Activated naive CD4-positive, alpha-beta T cell treated with anti-CD3 and anti-CD28 coated beads, Interleukin-2, amount 10 ng/mL, durations not matched to agents 7 days and 5 days (primary cell): ENCODE measurements around the gene PEG3.
"Not testable (repeated sequence)": the region's sequence is repeated elsewhere in the genome, so short reads cannot be mapped to it uniquely, and the experiment has no call there.

Source experiments
- CTCF ChIA-PET: fragments of 350-600 bp; sonication (Branson Sonifier 250); formaldehyde crosslinking; loops from one replicate; lab custom pipeline; 2021; ENCODE audit warnings: antibody characterized with exemption; lab: Charles Lee
- DNase-seq: peaks from one replicate; pipeline ENCODE4 v3.0.0-alpha.2; 2020
- H3K27ac Mint-ChIP-seq: one replicate; pipeline ENCODE4 v1.8.0; 2021; ENCODE audit warnings: mild to moderate bottlenecking, moderate library complexity, mixed read lengths
- H3K27me3 Mint-ChIP-seq: one replicate; pipeline ENCODE4 v1.8.0; 2021; ENCODE audit warnings: mild to moderate bottlenecking, mixed read lengths
- H3K36me3 Mint-ChIP-seq: one replicate; pipeline ENCODE4 v1.8.0; 2021; ENCODE audit warnings: mixed read lengths
- H3K4me1 Mint-ChIP-seq: one replicate; pipeline ENCODE4 v1.8.0; 2021; ENCODE audit warnings: mixed read lengths
- H3K4me3 Mint-ChIP-seq: one replicate; pipeline ENCODE4 v1.8.0; 2021; ENCODE audit warnings: mild to moderate bottlenecking, moderate library complexity, mixed read lengths
- H3K9me3 Mint-ChIP-seq: one replicate; pipeline ENCODE4 v1.8.0; 2021; ENCODE audit warnings: mixed read lengths

The PEG3 gene

DNA sequence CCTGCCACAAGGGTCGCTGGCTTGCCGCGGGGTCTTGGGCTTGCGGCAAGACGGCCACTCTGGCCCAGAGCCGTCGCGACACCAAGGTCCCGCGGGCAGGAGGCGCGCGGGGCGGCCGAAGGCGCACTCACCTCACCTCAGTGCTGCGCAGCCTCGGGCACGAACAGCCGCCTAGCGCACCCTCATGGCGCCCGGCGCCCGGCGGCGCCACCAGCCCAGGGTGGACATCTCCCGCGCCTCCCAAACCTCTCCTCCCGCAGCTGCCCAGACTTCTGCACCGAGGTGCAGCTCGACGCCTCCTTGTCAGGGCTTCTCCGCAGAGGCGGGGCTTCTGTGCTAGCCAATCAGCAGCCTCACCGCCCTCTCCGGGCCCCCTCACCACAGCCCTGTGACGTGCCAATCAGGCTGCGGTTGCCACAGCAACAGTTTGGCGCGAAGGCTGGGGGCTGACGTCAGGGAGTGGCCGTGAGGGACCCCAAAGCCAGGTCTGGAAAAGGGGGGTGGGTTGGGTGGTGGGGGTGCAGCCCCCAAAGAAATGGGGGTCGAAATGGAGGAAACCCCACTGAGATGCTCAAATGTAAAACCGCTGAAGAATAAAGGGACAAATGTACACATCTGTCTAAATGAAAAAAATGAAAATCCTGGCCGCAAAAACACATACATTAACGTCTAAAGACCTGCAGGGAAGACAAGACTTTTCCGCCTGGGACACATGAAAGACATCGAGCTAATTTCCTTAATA is at the start of gene PEG3, which contains the start of gene ZIM2:
TSS of gene PEG3 (minus strand) at position 276 of the 742 bp plus-strand sequence. CDS start 16,071 bp downstream, outside the sequence.
TSS of gene ZIM2 (minus strand) at position 276 of the 742 bp plus-strand sequence. CDS start 16,449 bp downstream, outside the sequence.
- no peaks in the 10 kb centered on the region for H3K4me1 Mint-ChIP-seq
- no peaks in the 10 kb centered on the region for H3K27me3 Mint-ChIP-seq
- peak within 1 kb of the TSS; percentile 33 for H3K27ac Mint-ChIP-seq
- DNase-seq = no peak
- H3K36me3 Mint-ChIP-seq = peaks cover 10% of the 10 kb centered on the region
- CTCF ChIA-PET = no interaction called here
- H3K9me3 Mint-ChIP-seq = peaks cover 40% of the 10 kb centered on the region
- no peak within 1 kb of the TSS for H3K4me3 Mint-ChIP-seq

DNA sequence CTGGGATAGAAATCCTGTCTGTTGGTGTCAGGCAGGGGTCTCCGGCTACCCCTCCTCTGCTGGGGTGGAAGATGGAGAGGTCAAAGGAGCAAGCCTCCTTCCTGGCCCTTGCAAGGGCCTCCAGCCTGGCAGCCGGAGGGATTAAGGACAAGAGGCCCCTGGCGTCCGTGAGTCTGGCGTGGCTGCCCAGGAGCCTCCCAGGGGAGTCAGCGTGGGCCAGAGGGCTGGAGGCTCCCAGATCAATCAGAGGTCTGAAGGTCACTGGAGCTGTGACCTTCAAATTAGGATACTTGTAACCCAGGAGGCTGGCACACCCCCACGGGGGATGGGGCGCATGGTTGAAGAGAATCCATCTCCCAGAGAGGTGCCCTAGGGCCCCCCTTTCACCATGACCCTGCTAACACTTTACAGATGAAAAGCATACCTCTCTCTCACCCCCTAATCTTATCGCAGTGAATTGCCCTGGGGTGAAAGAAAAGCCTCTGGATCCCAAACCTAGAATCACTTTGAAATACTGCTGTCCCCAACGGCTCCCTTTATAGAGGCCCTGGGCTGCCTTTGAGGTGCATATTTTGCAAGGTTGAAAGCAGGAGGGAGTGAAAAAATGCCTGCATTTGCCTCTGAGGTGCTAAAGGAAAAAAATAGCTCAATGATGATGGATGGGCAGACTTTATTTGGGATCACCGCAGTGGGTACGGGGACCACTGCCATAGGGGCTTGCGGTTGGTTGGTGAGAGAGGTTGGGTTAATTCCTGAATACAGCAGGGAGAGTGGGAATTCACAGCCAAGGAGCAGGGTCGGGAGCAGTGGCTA is 44.9 kb upstream of the PEG3 start:
- peaks cover under 1% of the 10 kb centered on the region for H3K36me3 Mint-ChIP-seq
- DNase-seq = no peak
- no peaks in the 10 kb centered on the region for H3K27me3 Mint-ChIP-seq
- H3K27ac Mint-ChIP-seq = no peak overlapping the region
- H3K4me3 Mint-ChIP-seq = no peak overlapping the region
- no peaks in the 10 kb centered on the region for H3K4me1 Mint-ChIP-seq
- H3K9me3 Mint-ChIP-seq = peaks cover 55% of the 10 kb centered on the region
- CTCF ChIA-PET = no interaction called here

- peaks cover 56% of the 10 kb centered on the region for H3K9me3 Mint-ChIP-seq
- no peak for DNase-seq
- no peaks in the 10 kb centered on the region for H3K4me1 Mint-ChIP-seq
- no peaks in the 10 kb centered on the region for H3K36me3 Mint-ChIP-seq
- CTCF ChIA-PET = no interaction called here
- no peaks in the 10 kb centered on the region for H3K27me3 Mint-ChIP-seq
- no peak overlapping the region for H3K4me3 Mint-ChIP-seq
- H3K27ac Mint-ChIP-seq = no peak overlapping the region
Measured at GRCh38 chr19:56884441-56884840, 43.9 kb upstream of the PEG3 start.

DNA sequence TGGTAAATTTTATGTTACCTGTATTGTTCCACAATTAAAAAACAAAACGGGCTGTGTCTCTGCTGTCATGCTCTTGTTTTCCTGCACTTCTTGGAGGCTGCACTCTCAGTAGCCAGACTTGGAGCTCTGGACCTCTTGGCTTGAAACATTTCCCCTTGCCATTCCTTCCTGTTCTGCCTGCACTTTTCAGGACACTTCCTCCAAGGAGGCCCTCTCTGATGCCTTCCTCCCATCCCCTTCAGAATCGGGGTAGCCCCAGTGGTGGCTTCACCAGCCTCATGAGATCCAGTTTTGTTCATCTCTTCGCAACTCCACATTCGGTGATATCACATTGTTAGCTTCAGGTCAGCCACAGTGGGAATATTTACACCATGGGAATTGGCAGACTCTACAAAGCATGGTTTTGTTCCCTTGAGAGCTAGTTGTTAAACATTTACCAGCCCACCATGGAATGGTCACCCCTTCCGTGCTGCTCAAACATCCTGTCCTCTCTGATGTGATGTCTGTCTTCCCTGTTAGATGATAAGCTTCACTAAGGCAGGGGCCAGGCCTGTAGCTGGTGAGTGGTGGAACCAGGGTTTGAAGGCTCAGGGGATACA is 40.2 kb upstream of the PEG3 start:
- Mint-ChIP-seq H3K9me3 (peaks cover 51% of the 10 kb centered on the region), H3K4me3 (no peak overlapping the region), H3K27me3 (no peaks in the 10 kb centered on the region), H3K27ac (no peak overlapping the region), H3K4me1 (no peaks in the 10 kb centered on the region), H3K36me3 (no peaks in the 10 kb centered on the region)
- DNase-seq = no peak
- CTCF ChIA-PET = no interaction called here

GRCh38 chr19:56877069-56877715 is 36.7 kb upstream of the PEG3 start:
- Mint-ChIP-seq H3K4me3 (no peak overlapping the region), H3K4me1 (no peaks in the 10 kb centered on the region), H3K36me3 (no peaks in the 10 kb centered on the region), H3K27ac (no peak overlapping the region), H3K9me3 (peaks cover 57% of the 10 kb centered on the region), H3K27me3 (no peaks in the 10 kb centered on the region)
- DNase-seq = no peak
- CTCF ChIA-PET = no interaction called here

DNA sequence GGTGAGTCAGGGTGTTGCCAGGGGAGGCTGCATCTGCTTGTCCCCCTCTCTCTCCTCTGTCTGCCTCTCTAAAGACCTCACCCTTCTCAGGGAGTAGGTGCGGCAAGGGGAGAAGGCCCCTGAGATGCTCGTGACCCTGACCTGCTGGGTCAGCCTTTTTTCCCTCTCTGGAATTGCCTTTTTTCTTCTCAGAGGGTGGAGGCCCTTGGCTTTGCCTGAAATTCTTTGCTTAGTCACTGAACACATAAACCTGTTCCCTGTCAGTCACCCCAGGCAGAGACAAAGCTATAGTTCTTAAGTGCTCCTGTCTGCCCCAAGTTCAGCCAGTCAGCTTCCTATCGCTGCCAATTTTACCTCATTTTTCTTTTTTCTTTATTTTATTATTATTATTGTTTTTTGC is 35.2 kb upstream of the PEG3 start:
- H3K9me3 Mint-ChIP-seq = peaks cover 59% of the 10 kb centered on the region
- no peaks in the 10 kb centered on the region for H3K4me1 Mint-ChIP-seq
- no peak for DNase-seq
- no peaks in the 10 kb centered on the region for H3K27me3 Mint-ChIP-seq
- no peaks in the 10 kb centered on the region for H3K36me3 Mint-ChIP-seq
- no peak overlapping the region for H3K27ac Mint-ChIP-seq
- H3K4me3 Mint-ChIP-seq = no peak overlapping the region
- CTCF ChIA-PET = no interaction called here

DNA sequence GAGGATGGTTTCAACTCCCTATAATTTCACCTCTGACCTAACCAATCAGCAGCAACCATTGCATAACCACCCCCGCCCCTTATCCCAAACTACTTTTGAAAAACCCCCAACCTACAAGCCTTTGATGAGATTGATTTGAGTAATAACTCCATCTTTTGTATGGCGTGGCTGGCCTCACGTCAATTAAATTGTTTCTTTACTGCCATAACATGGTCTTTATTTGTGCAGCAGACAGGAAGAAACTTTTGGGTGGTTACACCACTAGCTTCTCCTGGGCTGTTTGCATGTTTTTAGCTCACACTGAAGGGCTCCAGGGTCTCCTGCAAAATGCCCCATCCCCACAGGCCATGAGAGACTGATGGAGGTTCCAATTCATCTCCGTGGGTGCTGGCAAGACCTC is 34.0 kb upstream of the PEG3 start:
- peaks cover 63% of the 10 kb centered on the region for H3K9me3 Mint-ChIP-seq
- H3K36me3 Mint-ChIP-seq = no peaks in the 10 kb centered on the region
- H3K27me3 Mint-ChIP-seq = no peaks in the 10 kb centered on the region
- DNase-seq = no peak
- no peak overlapping the region for H3K4me3 Mint-ChIP-seq
- CTCF ChIA-PET = no interaction called here
- H3K27ac Mint-ChIP-seq = no peak overlapping the region
- no peaks in the 10 kb centered on the region for H3K4me1 Mint-ChIP-seq

GRCh38 chr19:56873493-56873892 is 33.0 kb upstream of the PEG3 start:
- no peak overlapping the region for H3K27ac Mint-ChIP-seq
- CTCF ChIA-PET = no interaction called here
- no peak overlapping the region for H3K4me3 Mint-ChIP-seq
- DNase-seq = no peak
- H3K4me1 Mint-ChIP-seq = no peaks in the 10 kb centered on the region
- H3K36me3 Mint-ChIP-seq = no peaks in the 10 kb centered on the region
- H3K9me3 Mint-ChIP-seq = peaks cover 66% of the 10 kb centered on the region
- H3K27me3 Mint-ChIP-seq = no peaks in the 10 kb centered on the region

DNA sequence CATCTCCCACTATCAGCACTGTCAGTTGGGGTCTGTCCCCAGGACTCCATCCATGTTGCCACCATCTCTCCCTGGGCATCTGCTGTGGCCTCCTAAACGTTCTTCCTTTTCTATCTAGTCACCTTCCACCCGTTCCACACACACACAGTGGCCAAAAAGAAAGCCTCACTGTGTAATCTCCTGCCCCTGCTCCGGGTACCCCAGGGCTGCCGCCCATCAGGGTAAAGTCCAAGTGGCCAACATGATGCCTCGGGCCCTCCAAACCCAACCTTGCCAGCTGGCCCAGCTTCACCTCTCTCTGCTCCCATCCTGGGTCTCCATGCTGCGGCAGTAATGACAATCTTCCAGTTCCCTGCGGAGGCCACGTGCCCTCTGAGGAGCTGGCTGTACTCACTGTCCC is 29.4 kb upstream of the PEG3 start:
- Mint-ChIP-seq H3K27me3 (no peaks in the 10 kb centered on the region), H3K9me3 (peaks cover 64% of the 10 kb centered on the region), H3K36me3 (no peaks in the 10 kb centered on the region), H3K4me1 (no peaks in the 10 kb centered on the region), H3K4me3 (no peak overlapping the region), H3K27ac (no peak overlapping the region)
- CTCF ChIA-PET = no interaction called here
- DNase-seq = no peak

- H3K27me3 Mint-ChIP-seq = no peaks in the 10 kb centered on the region
- no peak overlapping the region for H3K4me3 Mint-ChIP-seq
- H3K27ac Mint-ChIP-seq = no peak overlapping the region
- no peaks in the 10 kb centered on the region for H3K36me3 Mint-ChIP-seq
- no peaks in the 10 kb centered on the region for H3K4me1 Mint-ChIP-seq
- CTCF ChIA-PET = no interaction called here
- no peak for DNase-seq
- H3K9me3 Mint-ChIP-seq = peaks cover 63% of the 10 kb centered on the region
Measured at GRCh38 chr19:56868446-56868845, 27.9 kb upstream of the PEG3 start.

GRCh38 chr19:56866538-56866937 is 26.0 kb upstream of the PEG3 start:
- CTCF ChIA-PET = no interaction called here

GRCh38 chr19:56864443-56865125 is 24.1 kb upstream of the PEG3 start:
- CTCF ChIA-PET = no interaction called here
- no peak overlapping the region for H3K27ac Mint-ChIP-seq
- peaks cover 57% of the 10 kb centered on the region for H3K9me3 Mint-ChIP-seq
- no peak overlapping the region for H3K4me3 Mint-ChIP-seq
- no peaks in the 10 kb centered on the region for H3K36me3 Mint-ChIP-seq
- H3K4me1 Mint-ChIP-seq = no peaks in the 10 kb centered on the region
- no peak for DNase-seq
- H3K27me3 Mint-ChIP-seq = no peaks in the 10 kb centered on the region

More at GRCh38 chr19:56866538-56866937, 26.0 kb upstream of the PEG3 start:
- H3K4me3 Mint-ChIP-seq = no peak overlapping the region
- H3K27me3 Mint-ChIP-seq = no peaks in the 10 kb centered on the region
- H3K36me3 Mint-ChIP-seq = no peaks in the 10 kb centered on the region
- peaks cover 60% of the 10 kb centered on the region for H3K9me3 Mint-ChIP-seq
- no peak overlapping the region for H3K27ac Mint-ChIP-seq
- H3K4me1 Mint-ChIP-seq = no peaks in the 10 kb centered on the region
- DNase-seq = no peak

- Mint-ChIP-seq H3K27me3 (no peaks in the 10 kb centered on the region), H3K36me3 (no peaks in the 10 kb centered on the region), H3K4me3 (no peak overlapping the region), H3K4me1 (no peaks in the 10 kb centered on the region), H3K9me3 (peaks cover 53% of the 10 kb centered on the region), H3K27ac (no peak overlapping the region)
- CTCF ChIA-PET = no interaction called here
- DNase-seq = no peak
Measured at GRCh38 chr19:56862741-56863140, 22.2 kb upstream of the PEG3 start.

DNA sequence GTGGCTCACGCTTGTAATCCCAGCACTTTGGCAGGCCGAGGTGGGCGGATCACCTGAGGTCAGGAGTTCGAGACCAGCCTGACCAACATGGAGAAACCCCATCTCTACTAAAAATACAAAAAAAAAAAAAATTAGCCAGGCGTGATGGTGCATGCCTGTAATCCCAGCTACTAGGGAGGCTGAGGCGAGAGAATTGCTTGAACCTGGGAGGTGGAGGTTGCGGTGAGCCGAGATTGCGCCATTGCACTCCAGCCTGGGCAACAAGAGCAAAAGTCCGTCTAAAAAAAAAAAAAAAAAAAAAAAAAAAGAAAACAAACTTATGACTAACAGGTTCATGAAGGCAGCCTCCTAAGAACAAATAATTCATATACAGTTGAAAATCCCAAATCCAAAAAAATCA is 19.9 kb upstream of the PEG3 start:
- H3K9me3 Mint-ChIP-seq = peaks cover 57% of the 10 kb centered on the region
- CTCF ChIA-PET, H3K4me1 Mint-ChIP-seq, DNase-seq, H3K4me3 Mint-ChIP-seq, H3K27ac Mint-ChIP-seq, H3K27me3 Mint-ChIP-seq, H3K36me3 Mint-ChIP-seq: not testable (repeated sequence)
